Raji (cell line): ENCODE data around the gene MAPKAPK2.

Experiments used
- POLR2A ChIP-seq: IDR thresholded peaks from 2 replicates; pipeline ENCODE4 v1.6.1; 2011; ENCODE audit warnings: low read depth, low read length, control low read depth; ENCODE audit not compliant: insufficient read depth

MAPKAPK2 gene

DNA sequence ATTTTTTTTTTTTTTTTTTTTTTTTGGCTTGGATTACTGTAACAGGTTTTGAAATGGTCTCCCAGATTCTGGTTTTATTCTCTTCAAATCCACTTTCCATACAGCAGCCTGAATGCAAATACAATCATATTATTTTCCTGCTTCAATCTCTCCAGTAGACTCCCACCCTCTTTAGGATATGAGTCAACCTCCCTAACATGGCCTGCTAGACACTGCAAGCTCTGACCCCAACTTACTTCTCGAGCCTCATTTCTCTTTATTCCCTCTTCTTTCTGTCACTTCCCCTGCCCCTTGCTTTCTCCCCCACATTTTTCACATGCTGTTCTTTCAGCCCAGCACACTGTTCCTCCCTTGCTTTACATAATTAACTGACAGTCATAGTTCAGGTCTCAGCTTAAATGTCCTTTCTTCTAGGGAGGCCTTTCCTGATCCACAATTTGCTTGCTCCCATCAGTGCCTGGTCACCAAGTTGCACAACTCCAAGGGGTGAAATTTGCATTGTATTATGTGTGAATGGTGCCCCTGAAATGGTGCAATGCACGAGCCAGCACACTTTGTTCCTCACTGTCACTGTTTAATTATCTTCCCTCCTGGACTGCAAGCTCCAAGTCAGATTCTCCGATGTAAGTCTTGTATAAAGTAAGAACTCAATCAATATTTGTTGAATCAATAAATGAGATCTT is 63.8 kb downstream of the MAPKAPK2 start:
- TF ChIP-seq POLR2A: no peak

- TF ChIP-seq POLR2A: no peak
Observed at GRCh38 chr1:206751891-206752290, 67.2 kb downstream of the MAPKAPK2 start.

DNA sequence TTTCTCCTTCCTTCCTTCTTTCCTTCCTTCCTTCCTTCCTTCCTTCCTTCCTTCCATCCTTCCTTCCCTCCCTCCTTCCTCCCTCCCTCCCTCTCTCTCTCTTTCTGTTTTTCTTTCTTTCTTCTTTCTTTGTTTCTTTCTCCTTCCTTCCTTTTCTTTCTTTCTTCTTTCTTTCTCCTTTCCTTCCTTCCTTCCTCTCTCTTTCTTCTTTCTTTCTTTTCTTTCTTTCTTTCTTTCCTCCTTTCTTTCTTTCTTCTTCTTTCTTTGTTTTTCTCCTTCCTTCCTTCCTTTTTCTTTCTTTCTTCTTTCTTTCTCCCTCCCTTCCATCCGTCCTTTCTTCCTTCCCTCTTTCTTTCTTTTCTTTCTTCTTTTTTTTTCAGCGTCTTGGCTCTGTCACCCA is 67.8 kb downstream of the MAPKAPK2 start:
- no peak for TF ChIP-seq POLR2A

GRCh38 chr1:206753141-206753540 is 68.4 kb downstream of the MAPKAPK2 start:
- no peak for TF ChIP-seq POLR2A

DNA sequence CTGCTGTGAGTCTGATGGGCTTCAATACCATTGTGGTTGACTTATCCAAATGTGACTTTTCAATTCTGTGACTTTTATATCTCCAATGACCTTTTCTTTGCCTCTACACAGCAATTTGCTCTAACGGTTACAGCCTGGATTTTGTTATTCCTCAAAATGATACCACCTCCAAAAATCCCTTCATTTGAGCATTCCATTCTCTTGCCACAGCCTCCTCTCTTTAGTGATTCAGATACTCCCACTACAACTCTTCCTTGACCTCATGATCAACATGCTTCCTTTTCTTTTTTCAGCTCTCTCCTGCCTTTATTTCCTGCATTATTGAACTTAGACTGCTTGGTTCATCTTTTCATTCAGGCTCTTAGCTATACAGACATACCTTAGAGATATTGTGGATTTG is 69.3 kb downstream of the MAPKAPK2 start:
- no peak for TF ChIP-seq POLR2A

DNA sequence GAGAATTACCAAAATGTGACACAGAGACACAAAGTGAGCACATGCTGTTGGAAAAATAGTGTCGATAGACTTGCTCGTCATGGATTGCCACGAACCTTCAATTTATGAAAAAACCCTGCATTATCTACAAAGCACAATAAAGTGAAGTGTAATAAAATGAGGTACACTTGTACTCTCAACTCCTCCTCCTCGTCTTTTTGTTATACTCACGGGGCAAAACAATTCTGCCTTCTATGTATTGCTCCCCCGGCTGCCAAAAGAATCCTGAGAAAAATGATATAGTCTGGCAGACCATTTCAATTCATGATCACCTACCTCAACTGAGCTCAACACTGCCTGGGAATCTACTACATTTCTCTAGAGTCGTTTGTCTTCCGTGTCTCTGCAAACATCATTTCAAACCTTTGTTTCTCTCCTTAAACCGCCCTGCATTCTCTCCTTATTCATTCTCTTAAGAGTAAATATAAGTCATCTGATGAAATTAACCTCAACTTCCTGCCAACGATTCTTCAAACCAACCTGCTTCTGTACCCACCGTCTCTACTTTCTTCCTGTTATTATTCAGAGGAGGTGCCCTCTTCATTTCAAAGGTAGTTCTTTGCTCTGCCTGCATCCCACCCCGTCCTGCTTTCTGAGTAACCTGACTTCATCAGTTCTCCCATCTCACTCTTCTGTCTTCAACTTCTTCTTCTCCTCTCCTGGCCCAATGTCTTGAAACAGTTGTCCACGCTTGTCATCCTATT is 73.0 kb downstream of the MAPKAPK2 start:
- no peak for TF ChIP-seq POLR2A

- no peak for TF ChIP-seq POLR2A
Observed at GRCh38 chr1:206760590-206760989, 75.9 kb downstream of the MAPKAPK2 start.

DNA sequence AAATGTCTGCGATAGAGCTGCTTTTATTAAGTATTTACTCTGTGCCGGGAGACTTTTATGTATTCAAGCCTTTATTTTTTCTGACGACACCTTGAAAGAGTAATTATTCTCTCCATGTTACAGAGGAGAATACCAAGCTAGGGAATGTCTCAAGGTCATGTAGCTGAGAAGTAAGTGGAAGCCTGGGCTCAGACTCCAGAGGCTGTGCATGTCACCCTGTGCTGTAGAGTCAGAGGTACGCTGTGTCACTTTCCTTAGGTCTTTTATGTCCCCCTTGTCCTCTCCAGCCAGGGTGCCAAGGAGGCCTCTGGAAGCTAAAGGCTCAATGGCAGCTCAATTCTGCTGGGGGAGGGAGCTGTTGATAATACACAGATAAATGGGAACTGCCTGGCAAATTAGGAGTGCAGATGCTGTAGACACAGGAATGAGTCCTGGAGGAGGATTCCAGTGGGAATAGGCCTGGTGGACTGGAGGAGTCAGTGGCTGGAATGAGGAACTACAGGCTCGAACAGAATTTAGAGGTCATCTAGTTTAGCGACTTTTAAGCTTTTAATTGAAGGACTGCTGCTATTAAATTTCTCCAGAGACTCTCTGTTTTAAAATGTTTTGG is 76.6 kb downstream of the MAPKAPK2 start:
- TF ChIP-seq POLR2A: no peak

- TF ChIP-seq POLR2A: no peak
Observed at GRCh38 chr1:206766251-206766856, 81.6 kb downstream of the MAPKAPK2 start.

DNA sequence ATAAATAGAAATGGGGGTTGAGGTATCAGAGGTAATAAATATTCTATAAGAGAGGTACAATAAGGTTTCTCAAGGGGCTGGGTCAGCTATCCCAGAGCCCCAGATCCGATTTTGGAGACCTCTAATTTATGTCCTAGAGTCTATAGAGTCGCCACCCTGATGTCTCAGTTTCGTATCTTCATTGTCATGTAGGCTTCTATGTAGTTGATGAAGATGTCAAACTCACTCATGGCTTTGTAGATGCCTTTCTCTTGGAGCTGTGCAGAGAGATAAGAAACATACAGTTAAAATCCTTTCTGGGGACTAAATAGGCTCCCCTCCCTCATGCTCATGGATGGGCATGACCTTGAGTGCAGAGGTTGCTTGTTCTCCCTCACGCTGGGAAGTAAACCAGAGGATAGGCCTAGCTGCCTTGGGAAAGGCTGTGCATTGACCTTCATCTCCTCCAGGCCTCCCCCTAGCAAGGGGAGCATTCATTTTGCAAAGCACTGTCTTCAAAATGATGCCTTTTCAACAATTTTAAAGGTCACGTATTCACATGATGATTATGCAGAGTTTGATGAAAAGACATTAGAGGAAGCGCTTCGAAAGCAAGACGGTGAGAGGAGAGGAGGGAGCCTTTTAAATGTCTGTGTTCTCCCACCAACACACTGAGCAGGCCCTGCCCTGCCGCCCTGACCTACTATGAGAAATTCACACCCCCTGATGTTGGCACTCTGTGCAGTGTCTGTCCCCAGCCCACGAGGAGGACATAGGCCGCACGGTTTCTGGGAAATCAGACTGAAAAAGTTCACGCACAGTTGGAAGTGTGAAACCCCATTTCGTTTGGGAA is 84.0 kb downstream of the MAPKAPK2 start:
- TF ChIP-seq POLR2A: no peak; the same call in 1 of the 2 replicates

GRCh38 chr1:206769304-206769731 is 84.6 kb downstream of the MAPKAPK2 start:
- TF ChIP-seq POLR2A: peak; percentile 25; the same call in 1 of the 2 replicates

DNA sequence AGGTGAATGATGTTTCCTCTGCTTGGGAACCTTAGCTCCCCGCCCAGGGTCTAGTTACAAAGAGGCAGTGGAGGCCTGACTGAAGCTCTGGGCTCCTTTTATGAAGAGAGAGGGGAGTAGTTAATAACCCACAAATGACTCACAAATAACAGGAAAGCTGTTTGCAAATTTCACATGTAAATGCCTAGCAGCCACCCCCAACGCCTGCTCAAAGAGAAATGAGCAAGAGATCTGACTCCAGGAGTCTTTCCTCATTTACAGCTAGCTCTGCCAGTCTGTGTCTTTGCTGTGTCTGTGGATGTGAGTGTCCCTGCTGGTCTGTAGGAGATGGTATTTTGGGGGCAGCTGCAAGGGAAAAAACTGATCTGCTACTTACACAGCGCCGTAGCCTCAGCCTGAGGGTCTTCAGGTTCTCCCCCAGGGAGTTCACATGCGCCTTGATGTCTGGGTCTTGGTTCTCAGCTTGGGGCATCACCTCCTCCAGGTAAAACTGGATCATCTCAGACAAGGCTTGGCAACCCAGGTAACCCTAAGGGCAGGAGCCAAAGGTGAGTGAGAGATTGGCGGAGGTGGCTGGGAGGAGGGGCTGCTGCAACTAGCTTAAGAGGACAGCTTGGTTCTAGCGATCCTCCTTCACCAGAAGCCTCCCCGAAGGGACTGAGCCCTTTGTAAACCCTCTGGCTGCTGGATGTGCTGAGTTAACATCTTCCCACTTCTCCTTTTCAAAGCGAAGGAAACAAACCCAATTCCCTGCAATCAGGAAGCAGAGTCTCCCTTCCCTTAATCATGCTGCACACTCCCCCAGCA is 86.0 kb downstream of the MAPKAPK2 start, which contains the start of gene IL19:
IL19 (plus strand) TSS at position 243 of the 807 bp plus-strand sequence. CDS start 65,890 bp downstream, outside the sequence.
- peak; percentile 81 for TF ChIP-seq POLR2A

DNA sequence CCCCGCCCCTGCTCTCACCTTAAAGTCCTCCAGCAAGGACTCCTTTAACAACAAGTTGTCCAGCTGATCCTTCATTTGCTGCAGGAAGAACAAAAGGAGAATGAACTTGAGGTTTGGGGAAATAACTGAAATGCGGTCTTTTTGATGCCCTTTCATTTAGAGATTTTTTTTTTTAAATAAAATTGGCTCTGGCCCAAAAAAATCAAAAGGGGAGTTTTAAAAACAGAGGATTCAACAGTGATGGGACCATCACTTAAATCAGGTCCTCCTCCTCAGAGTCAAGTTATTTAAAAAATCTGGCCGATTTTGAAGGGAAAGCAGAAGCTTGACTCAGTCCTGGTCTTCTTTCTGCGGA is 86.6 kb downstream of the MAPKAPK2 start:
- TF ChIP-seq POLR2A: no peak
